Neural cell (in vitro differentiated cells): ENCODE data around the gene PTPRT. TPM values are rescaled to one million over a fixed set of nuclear protein-coding genes. Genes with fewer than 3 reads are reported as not detected.

ENCODE experiments used
- H2AFZ ChIP-seq: fragments of 200-600, 300-800 bp; sonication (generic), shearing (Covaris generic); 2 replicates; pipeline ENCODE4 v1.6.0; 2014; ENCODE audit warnings: low read depth, mild to moderate bottlenecking, antibody characterized with exemption, low read length, moderate library complexity
- H3F3A ChIP-seq: fragments of 200-600 bp; shearing (Covaris generic); 2 replicates; pipeline ENCODE4 v1.6.1; 2016; ENCODE audit warnings: mild to moderate bottlenecking, moderate library complexity, mixed read lengths, antibody characterized with exemption, low read length; ENCODE audit not compliant: insufficient read depth, poor library complexity, severe bottlenecking
- H3K27ac ChIP-seq: fragments of 200-600, 300-800 bp; sonication (generic), shearing (Covaris generic); 2 replicates; pipeline ENCODE4 v1.5.1; 2014; ENCODE audit warnings: mild to moderate bottlenecking, low read length, moderate library complexity
- H3K27me3 ChIP-seq: fragments of 300-800, 200-600 bp; sonication (generic), shearing (Covaris generic); 2 replicates; pipeline ENCODE4 v1.6.0; 2014; ENCODE audit warnings: mild to moderate bottlenecking, low read depth, low read length, moderate library complexity; ENCODE audit not compliant: insufficient read depth
- H3K36me3 ChIP-seq: fragments of 300-800, 200-600 bp; sonication (generic), shearing (Covaris generic); 2 replicates; pipeline ENCODE4 v1.5.1; 2014; ENCODE audit warnings: mild to moderate bottlenecking, antibody characterized with exemption, low read length, moderate library complexity; ENCODE audit not compliant: insufficient read depth
- H3K4me2 ChIP-seq: fragments of 300-800, 200-600 bp; sonication (generic), shearing (Covaris generic); 2 replicates; pipeline ENCODE4 v1.6.0; 2014; ENCODE audit warnings: mild to moderate bottlenecking, low read length
- H3K4me3 ChIP-seq: fragments of 300-800, 200-600 bp; sonication (generic), shearing (Covaris generic); 2 replicates; pipeline ENCODE4 v1.5.1; 2014; ENCODE audit warnings: mild to moderate bottlenecking, low read length, moderate library complexity
- H3K79me2 ChIP-seq: fragments of 200-600 bp; shearing (Covaris generic); replicated peaks from 2 replicates; pipeline ENCODE4 v1.6.0; 2014; ENCODE audit warnings: mild to moderate bottlenecking, low read length, moderate library complexity; ENCODE audit not compliant: insufficient read depth
- H3K9ac ChIP-seq: fragments of 300-800, 200-600 bp; sonication (generic), shearing (Covaris generic); 2 replicates; pipeline ENCODE4 v1.6.1; 2016; ENCODE audit warnings: mild to moderate bottlenecking, low read length, mixed read lengths
- H3K9me2 ChIP-seq: fragments of 200-600 bp; shearing (Covaris generic); 2 replicates; pipeline ENCODE4 v1.6.1; 2016; ENCODE audit warnings: mild to moderate bottlenecking, low read length, mixed read lengths; ENCODE audit not compliant: insufficient read depth
- H3K9me3 ChIP-seq: fragments of 200-600, 300-800 bp; sonication (generic), shearing (Covaris generic); 2 replicates; pipeline ENCODE4 v1.6.1; 2016; ENCODE audit warnings: mild to moderate bottlenecking, mixed run types, low read length, moderate library complexity, mixed read lengths
- H4K20me1 ChIP-seq: fragments of 200-600 bp; shearing (Covaris generic); 2 replicates; pipeline ENCODE4 v1.6.1; 2016; ENCODE audit warnings: mild to moderate bottlenecking, mixed run types; ENCODE audit not compliant: insufficient read depth
- CTCF ChIP-seq: fragments of 450-650 bp; IDR thresholded peaks from 2 replicates; pipeline ENCODE4 v1.5.1; 2014; ENCODE audit warnings: antibody characterized with exemption, mild to moderate bottlenecking, moderate library complexity; ENCODE audit not compliant: poor library complexity, severe bottlenecking
- EP300 ChIP-seq: fragments of 450-650 bp; conservative IDR thresholded peaks from 2 replicates; pipeline ENCODE4 v1.6.1; 2014; ENCODE audit warnings: antibody characterized with exemption, mild to moderate bottlenecking, moderate library complexity; ENCODE audit not compliant: poor library complexity, severe bottlenecking
- EZH2 ChIP-seq: fragments of 200-600, 300-800 bp; shearing (Covaris generic), sonication (generic); IDR thresholded peaks from 2 replicates; pipeline ENCODE4 v1.6.1; 2014; ENCODE audit warnings: antibody characterized with exemption, low read length, borderline replicate concordance, mild to moderate bottlenecking; ENCODE audit not compliant: insufficient read depth, poor library complexity, severe bottlenecking
- MXI1 ChIP-seq: fragments of 450-650 bp; conservative IDR thresholded peaks from 2 replicates; pipeline ENCODE4 v1.6.1; 2014; ENCODE audit warnings: antibody characterized with exemption, mild to moderate bottlenecking; ENCODE audit not compliant: poor library complexity, severe bottlenecking
- POLR2AphosphoS5 ChIP-seq: IDR thresholded peaks from 2 replicates; pipeline ENCODE4 v1.6.1; 2012
- RAD21 ChIP-seq: fragments of 450-650 bp; conservative IDR thresholded peaks from 2 replicates; pipeline ENCODE4 v1.6.1; 2014; ENCODE audit warnings: antibody characterized with exemption, mild to moderate bottlenecking, moderate library complexity
- REST ChIP-seq: IDR thresholded peaks from 2 replicates; pipeline ENCODE4 v1.6.1; 2012; ENCODE audit warnings: borderline replicate concordance
- SMC3 ChIP-seq: fragments of 450-650 bp; conservative IDR thresholded peaks from 2 replicates; pipeline ENCODE4 v1.6.1; 2014; ENCODE audit warnings: antibody characterized with exemption, mild to moderate bottlenecking, moderate library complexity; ENCODE audit not compliant: poor library complexity
- TAF1 ChIP-seq: IDR thresholded peaks from 2 replicates; pipeline ENCODE4 v1.6.1; 2012; ENCODE audit warnings: low read depth
- polyA plus RNA-seq: library from polyadenylated mRNA; depleted of rRNA; stranded (reverse); fragments of >200 nt; gene quantifications from 2 replicates; pipeline ENCODE4 v1.2.3, GENCODE V29; 2014

Gene PTPRT
- polyA plus RNA-seq, 1 donor from 2014 or later: 9.2 TPM

- H3K36me3 ChIP-seq: no peaks in the 10 kb centered on the region
- H3K27ac ChIP-seq: no peak overlapping the region
- H3K27me3 ChIP-seq: no peaks in the 10 kb centered on the region
- H3K4me2 ChIP-seq: no peak overlapping the region
- no peaks in the 10 kb centered on the region for H3K79me2 ChIP-seq
- no peaks in the 10 kb centered on the region for H4K20me1 ChIP-seq
- no peaks in the 10 kb centered on the region for H3K9me3 ChIP-seq
- H2AFZ ChIP-seq: no peak overlapping the region
- no peak overlapping the region for H3K9ac ChIP-seq
- no peak overlapping the region for H3K4me3 ChIP-seq
- no peak for TF ChIP-seq EZH2
- TF ChIP-seq RAD21: no peak
- no peak for TF ChIP-seq POLR2AphosphoS5
- no peak for TF ChIP-seq CTCF
- no peak for TF ChIP-seq MXI1
- no peak for TF ChIP-seq REST
- no peak for TF ChIP-seq EP300
- TF ChIP-seq TAF1: no peak
- no peak for TF ChIP-seq SMC3
- H3F3A ChIP-seq: no peaks in the 10 kb centered on the region
- H3K9me2 ChIP-seq: no peaks in the 10 kb centered on the region
Observed at GRCh38 chr20:42193119-42193518, 996.6 kb downstream of the PTPRT start.

- H3F3A ChIP-seq: no peaks in the 10 kb centered on the region
- H3K79me2 ChIP-seq: no peaks in the 10 kb centered on the region
- H3K27ac ChIP-seq: no peak overlapping the region
- H2AFZ ChIP-seq: no peak overlapping the region
- H3K36me3 ChIP-seq: no peaks in the 10 kb centered on the region
- H3K9ac ChIP-seq: no peak overlapping the region
- no peaks in the 10 kb centered on the region for H3K27me3 ChIP-seq
- TF ChIP-seq EZH2 (no peak), EP300 (no peak), SMC3 (no peak), RAD21 (no peak), MXI1 (no peak), CTCF (no peak), TAF1 (no peak), REST (no peak), POLR2AphosphoS5 (no peak)
- no peaks in the 10 kb centered on the region for H3K9me3 ChIP-seq
- no peak overlapping the region for H3K4me3 ChIP-seq
- no peaks in the 10 kb centered on the region for H4K20me1 ChIP-seq
- H3K4me2 ChIP-seq: no peak overlapping the region
- H3K9me2 ChIP-seq: no peaks in the 10 kb centered on the region
Observed at GRCh38 chr20:42192321-42192720, 997.4 kb downstream of the PTPRT start.
